Stimulated activated CD8-positive, alpha-beta memory T cell treated with anti-CD3 and anti-CD28 coated beads, Interleukin-4, amount 100 ng/mL, for 4 hours (primary cell): ENCODE measurements around the gene OR6C2.
"Not testable (repeated sequence)": the region's sequence is repeated elsewhere in the genome, so short reads cannot be mapped to it uniquely, and the experiment has no call there.

Source experiments
- DNase-seq, 2 donors: peaks; one replicate each; pipeline ENCODE4 v3.0.0-alpha.2; 2020; ENCODE audit warnings: low read depth in 2 of 2, low spot score in 1 of 2

OR6C2 gene

GRCh38 chr12:55443776-55444175, at the start of gene OR6C2:
Gene OR6C2 (plus strand): TSS chr12:55444076. CDS start chr12:55452214, 8,138 bp downstream.
- DNase-seq, result no peak

- no peak for DNase-seq
Observed at GRCh38 chr12:55396326-55396725, 47.5 kb upstream of the OR6C2 start.

GRCh38 chr12:55400229-55400628, 43.6 kb upstream of the OR6C2 start, which contains the start of gene OR6C65:
Gene OR6C65 (plus strand): TSS chr12:55400529. CDS start chr12:55400529, 0 bp downstream.
- no peak for DNase-seq

GRCh38 chr12:55407866-55408265, 36.0 kb upstream of the OR6C2 start:
- DNase-seq, result no peak

- not testable (repeated sequence) for DNase-seq
Observed at GRCh38 chr12:55409133-55409532, 34.7 kb upstream of the OR6C2 start.

- not testable (repeated sequence) for DNase-seq
Observed at GRCh38 chr12:55412138-55412537, 31.7 kb upstream of the OR6C2 start.

- DNase-seq, result not testable (repeated sequence)
Observed at GRCh38 chr12:55413498-55414388, 30.1 kb upstream of the OR6C2 start.

- DNase-seq, result not testable (repeated sequence)
Observed at GRCh38 chr12:55414396-55414823, 29.5 kb upstream of the OR6C2 start.

GRCh38 chr12:55414889-55415288, 29.0 kb upstream of the OR6C2 start:
- not testable (repeated sequence) for DNase-seq

GRCh38 chr12:55416961-55417360, 26.9 kb upstream of the OR6C2 start:
- DNase-seq, result no peak

- DNase-seq, result no peak
Observed at GRCh38 chr12:55420307-55420962, 23.4 kb upstream of the OR6C2 start.

GRCh38 chr12:55425954-55426353, 17.9 kb upstream of the OR6C2 start, which contains the start of gene OR6C76:
Gene OR6C76 (plus strand): TSS chr12:55426254. CDS start chr12:55426254, 0 bp downstream.
- DNase-seq, result no peak

GRCh38 chr12:55428331-55429243, 15.3 kb upstream of the OR6C2 start:
- DNase-seq, result no peak

- not testable (repeated sequence) for DNase-seq
Observed at GRCh38 chr12:55441233-55441632, 2.6 kb upstream of the OR6C2 start.

- no peak for DNase-seq
Observed at GRCh38 chr12:55445357-55445756, 1.5 kb downstream of the OR6C2 start.

GRCh38 chr12:55446326-55446725, 2.5 kb downstream of the OR6C2 start:
- DNase-seq, result no peak

- no peak for DNase-seq
Observed at GRCh38 chr12:55448825-55449224, 4.9 kb downstream of the OR6C2 start.

- not testable (repeated sequence) for DNase-seq
Observed at GRCh38 chr12:55464926-55465325, 21.1 kb downstream of the OR6C2 start.

GRCh38 chr12:55467836-55468235, 24.0 kb downstream of the OR6C2 start:
- DNase-seq, result no peak

GRCh38 chr12:55469291-55469690, 25.4 kb downstream of the OR6C2 start:
- no peak for DNase-seq
